Activated naive CD4-positive, alpha-beta T cell treated with anti-CD3 and anti-CD28 coated beads, Interleukin-2, amount 50 U/mL, for 72 hours (primary cell): ENCODE measurements around the gene SMAD9. TPM values are rescaled to one million over a fixed set of nuclear protein-coding genes. Genes with fewer than 3 reads are reported as not detected.

Experiments used
- ATAC-seq, 2 donors: fragments of 150-1000 bp; cut with Tn5 transposase; 2 replicates each; pipeline ENCODE4 v1.10.0; 2021; ENCODE audit warnings: mild to moderate bottlenecking in 2 of 2, moderate library complexity in 2 of 2
- DNase-seq, 2 donors: peaks; one replicate each; pipeline ENCODE4 v3.0.0; 2021 to 2022; ENCODE audit warnings: low spot score in 2 of 2
- H3K27ac Mint-ChIP-seq, 2 donors: one replicate each; pipeline ENCODE4 v1.8.0; 2022; ENCODE audit warnings: mild to moderate bottlenecking in 2 of 2, mixed read lengths in 2 of 2
- H3K36me3 Mint-ChIP-seq, 2 donors: one replicate each; pipeline ENCODE4 v1.8.0; 2022; ENCODE audit warnings: mixed read lengths in 2 of 2
- H3K9me3 Mint-ChIP-seq, 2 donors: one replicate each; pipeline ENCODE4 v1.8.0; 2022; ENCODE audit warnings: mixed read lengths in 2 of 2
- total RNA-seq, 2 donors: library from RNA; stranded (reverse); gene quantifications; one replicate each; pipeline ENCODE4 v1.2.3, GENCODE V29; 2022

SMAD9 gene
- total RNA-seq = under 1 TPM in 1 of 2 donors, not detected in 1; 0.80 TPM

DNA sequence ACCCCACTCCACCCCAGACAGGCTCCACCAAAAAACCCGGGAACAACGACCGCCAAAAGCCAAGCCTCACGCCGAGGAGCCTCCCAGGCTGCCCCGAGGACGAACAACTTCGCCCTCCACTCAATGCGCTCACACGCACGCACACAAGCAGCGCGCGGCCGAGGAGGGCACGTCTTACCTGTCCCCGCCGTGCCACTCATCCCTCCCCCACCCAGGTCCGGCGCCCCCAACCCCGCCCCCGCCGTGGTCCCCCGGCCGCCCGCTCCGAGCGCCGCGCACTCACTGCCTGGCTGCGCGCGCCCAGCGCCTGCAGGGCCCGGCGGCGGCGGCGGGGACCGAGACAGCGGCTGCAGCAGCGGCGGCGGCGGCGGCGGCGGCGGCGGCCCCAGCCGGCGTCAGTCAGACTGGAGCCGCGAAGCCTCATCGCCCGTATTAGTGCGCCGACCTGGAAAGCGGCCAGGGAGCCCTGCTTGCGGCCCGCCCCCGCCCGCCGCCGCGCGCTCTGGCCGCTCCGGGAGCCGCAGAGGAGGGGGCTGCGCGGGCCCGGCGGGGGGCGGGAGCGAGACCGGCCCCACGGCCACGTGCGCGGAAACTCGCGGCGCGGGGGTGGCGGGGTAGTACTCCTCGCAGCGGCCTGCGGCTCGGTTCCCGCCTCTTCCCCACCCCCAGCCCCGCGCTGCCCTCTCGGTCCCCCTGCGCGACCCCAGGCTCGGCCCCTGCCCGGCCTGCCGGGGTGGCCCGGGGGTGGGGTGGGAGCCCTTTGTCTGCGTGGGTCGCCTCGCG lies at the start of gene SMAD9:
SMAD9 (minus strand) TSS at position 406 of the 783 bp plus-strand sequence. CDS start 40,549 bp downstream, outside the sequence.
- ATAC-seq = peak; percentile 41 to 86
- no peak within 1 kb of the TSS for H3K27ac Mint-ChIP-seq
- no peaks in the 10 kb centered on the region for H3K9me3 Mint-ChIP-seq
- H3K36me3 Mint-ChIP-seq = no peaks in the 10 kb centered on the region
- peak in 1 of 2 donors; percentile 46 for DNase-seq

DNA sequence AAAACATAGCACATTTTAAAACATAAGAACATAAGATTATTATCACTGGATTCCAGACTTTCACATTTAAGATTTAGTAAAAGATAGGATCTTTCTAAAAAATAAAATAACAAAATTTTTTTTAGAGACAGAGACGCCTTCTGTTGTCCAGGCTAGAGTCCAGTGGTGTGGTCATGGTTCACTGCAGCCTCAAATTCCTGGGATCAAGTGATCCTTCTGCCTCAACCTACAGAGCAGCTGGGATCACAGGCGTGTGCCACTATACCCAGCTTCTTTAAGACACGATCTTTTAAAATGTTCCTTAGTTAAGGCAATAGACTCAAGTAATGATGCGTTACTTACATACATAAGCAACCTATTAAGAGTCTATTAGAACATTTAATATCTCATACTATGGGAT lies 46.4 kb upstream of the SMAD9 start:
- DNase-seq (no peak), ATAC-seq (no peak)
- peaks cover 13 to 18% of the 10 kb centered on the region in 2 donors for H3K36me3 Mint-ChIP-seq
- H3K27ac Mint-ChIP-seq = no peak overlapping the region
- no peaks in the 10 kb centered on the region for H3K9me3 Mint-ChIP-seq

DNA sequence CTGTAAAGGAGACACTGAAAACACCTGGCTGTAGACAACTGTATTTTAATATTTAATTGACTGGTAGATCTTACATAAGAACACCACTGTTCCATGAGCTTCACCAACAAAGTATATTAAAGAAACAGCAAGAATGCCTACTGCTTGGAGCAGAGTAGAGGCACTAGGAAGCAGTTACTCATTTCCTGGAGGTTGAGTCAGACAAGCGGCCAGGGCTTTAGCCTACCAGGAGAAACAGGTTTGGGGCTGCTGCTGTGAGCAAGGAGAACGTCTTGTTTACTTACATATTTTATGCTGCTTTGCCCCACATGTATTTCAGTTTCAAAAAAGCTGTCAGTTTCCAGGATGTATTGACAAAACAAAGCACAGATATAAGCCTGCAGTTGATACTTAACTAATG lies 45.7 kb upstream of the SMAD9 start:
- DNase-seq (no peak), ATAC-seq (peak; percentile 70 to 71)
- H3K36me3 Mint-ChIP-seq = peaks cover 13 to 18% of the 10 kb centered on the region in 2 donors
- H3K27ac Mint-ChIP-seq = peak overlapping the region in 1 of 2 donors; percentile 33
- H3K9me3 Mint-ChIP-seq = no peaks in the 10 kb centered on the region

DNA sequence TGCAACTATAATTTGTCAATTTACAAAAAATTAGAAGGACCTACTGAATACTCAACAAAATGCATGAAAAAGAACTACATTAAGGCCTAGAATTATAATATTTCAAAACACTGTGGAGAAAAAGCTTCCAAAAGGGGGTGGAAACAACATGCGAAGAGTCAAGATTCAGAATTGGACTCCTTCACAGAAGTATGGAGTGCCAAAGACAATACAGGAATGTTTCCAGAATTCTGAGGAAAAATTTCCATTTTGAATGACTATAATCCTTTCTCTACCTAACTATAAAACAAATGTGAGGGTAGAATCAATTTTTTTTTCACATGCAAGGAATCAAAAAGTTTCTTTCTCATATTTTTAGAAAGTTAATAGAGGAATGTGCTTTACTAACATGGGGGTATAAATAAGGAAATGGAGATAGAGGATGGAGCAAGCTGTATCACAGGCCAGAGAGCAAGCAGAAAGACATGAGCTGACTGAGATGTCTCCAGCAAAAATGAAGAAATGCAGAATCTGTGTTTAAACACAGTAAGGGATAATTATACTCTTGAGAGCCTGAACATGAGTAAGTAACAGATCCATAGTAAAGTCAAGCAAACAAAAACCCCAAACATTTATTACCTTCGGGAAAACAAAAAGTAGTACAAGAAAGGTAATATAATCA lies 39.5 kb upstream of the SMAD9 start:
- peaks cover 8 to 22% of the 10 kb centered on the region in 2 donors for H3K36me3 Mint-ChIP-seq
- ATAC-seq = no peak
- no peak overlapping the region for H3K27ac Mint-ChIP-seq

DNA sequence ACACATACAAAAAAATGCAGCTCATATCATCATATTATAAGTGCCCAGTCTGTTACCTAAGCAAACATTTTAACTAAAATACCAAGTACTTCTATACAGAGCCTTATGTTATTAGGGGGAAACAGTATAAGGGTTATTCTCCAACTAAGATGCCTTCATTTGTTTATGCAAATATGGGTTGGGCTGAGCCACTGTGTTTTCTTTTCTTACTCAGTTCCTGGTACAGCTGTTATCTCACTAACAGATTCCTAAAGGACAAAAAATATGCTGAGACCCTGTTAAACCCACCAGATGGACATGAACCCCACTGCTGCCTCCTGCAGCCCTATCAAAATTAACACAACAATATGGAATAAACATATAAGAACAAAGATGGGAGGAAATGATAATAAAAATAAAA lies 34.5 kb upstream of the SMAD9 start:
- DNase-seq (no peak), ATAC-seq (no peak)
- Mint-ChIP-seq H3K36me3 (peaks cover 0 to 25% of the 10 kb centered on the region in 2 donors), H3K27ac (peak overlapping the region in 1 of 2 donors; percentile 2), H3K9me3 (no peaks in the 10 kb centered on the region)

More for the DNA sequence above, 39.5 kb upstream of the SMAD9 start:
- DNase-seq = no peak
- H3K9me3 Mint-ChIP-seq = no peaks in the 10 kb centered on the region

DNA sequence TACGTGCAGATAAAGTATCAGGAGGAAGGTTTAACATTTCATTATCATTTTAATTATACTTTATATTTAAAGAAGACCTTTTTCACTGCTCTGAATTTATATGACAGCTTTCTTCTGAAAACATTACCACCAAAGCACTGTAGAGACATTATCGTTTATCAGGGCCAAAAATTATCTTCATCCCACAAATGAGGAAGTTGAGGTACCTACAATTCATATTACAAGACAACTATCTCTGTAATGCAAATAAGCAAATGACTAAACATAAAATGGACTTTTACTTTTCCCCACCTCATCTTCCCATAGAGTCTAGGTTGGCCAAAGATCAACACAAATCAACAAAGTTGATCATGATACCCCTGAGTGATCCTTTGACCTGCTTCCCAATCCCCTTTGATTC lies 30.9 kb upstream of the SMAD9 start:
- Mint-ChIP-seq H3K9me3 (no peaks in the 10 kb centered on the region), H3K27ac (no peak overlapping the region), H3K36me3 (peaks cover 13 to 33% of the 10 kb centered on the region in 2 donors)
- ATAC-seq = no peak
- no peak for DNase-seq

DNA sequence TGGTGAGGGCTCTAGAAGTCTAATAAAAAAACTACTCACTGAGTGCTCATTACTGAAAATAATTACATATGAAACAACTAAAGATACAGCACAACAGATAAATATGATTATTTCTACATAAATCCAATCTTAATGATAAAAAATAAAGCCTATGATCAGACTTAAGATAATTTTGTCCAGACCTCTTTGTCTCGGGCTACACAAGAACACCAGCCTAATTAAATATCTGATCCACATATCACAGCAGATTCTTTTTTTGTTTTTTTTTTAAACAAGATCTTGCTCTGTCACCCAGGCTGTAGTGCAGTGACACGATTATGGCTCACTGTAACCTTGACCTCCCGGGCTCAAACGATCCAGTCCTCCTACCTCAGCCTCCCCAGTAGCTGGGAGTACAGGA lies 30.3 kb upstream of the SMAD9 start:
- ATAC-seq = no peak
- H3K36me3 Mint-ChIP-seq = peaks cover 13 to 27% of the 10 kb centered on the region in 2 donors

DNA sequence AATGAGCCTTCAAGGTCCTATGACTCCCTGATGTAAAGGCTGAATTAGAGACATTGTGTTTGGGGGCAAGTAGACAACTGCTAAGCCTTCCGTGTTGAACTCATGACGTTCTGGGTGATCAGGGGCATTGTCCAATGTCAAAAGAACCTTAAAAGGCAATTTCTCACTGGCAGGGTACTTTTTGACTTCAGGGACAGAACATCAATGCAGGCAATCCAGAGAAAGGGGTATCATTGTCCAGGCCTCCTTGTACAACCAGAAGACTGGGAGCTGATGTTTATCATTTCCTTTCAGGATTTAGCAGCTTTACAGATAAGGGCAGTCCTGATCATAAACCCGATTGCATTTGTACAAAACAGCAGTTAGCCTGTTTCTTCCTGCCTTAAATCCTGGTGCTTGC lies 25.0 kb upstream of the SMAD9 start:
- Mint-ChIP-seq H3K9me3 (peaks cover 0 to 10% of the 10 kb centered on the region in 2 donors), H3K36me3 (peaks cover 10 to 13% of the 10 kb centered on the region in 2 donors), H3K27ac (no peak overlapping the region)
- ATAC-seq = no peak
- no peak for DNase-seq

More for the DNA sequence above, 30.3 kb upstream of the SMAD9 start:
- Mint-ChIP-seq H3K27ac (no peak overlapping the region), H3K9me3 (peaks cover 0 to 4% of the 10 kb centered on the region in 2 donors)
- DNase-seq = no peak

DNA sequence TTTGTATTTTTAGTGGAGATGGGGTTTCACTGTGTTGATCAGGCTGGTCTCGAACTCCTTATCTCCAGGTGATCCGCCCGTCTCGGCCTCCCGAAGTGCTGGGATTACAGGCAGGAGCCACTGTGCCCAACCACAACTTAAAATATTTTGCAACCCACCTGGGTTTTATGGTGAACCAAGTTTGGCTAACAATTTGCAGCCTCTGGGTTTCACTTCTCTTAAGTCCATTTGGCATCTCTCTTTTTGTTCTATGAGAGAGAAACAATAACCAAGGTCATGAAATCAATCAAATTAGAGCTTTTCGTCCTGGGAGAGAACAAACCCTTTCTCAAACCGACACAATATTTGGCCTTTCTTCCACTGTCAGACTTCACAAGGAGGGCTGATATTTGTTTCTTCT lies 5.6 kb upstream of the SMAD9 start:
- ATAC-seq (no peak), DNase-seq (no peak)
- Mint-ChIP-seq H3K36me3 (no peaks in the 10 kb centered on the region), H3K27ac (no peak overlapping the region), H3K9me3 (no peaks in the 10 kb centered on the region)

DNA sequence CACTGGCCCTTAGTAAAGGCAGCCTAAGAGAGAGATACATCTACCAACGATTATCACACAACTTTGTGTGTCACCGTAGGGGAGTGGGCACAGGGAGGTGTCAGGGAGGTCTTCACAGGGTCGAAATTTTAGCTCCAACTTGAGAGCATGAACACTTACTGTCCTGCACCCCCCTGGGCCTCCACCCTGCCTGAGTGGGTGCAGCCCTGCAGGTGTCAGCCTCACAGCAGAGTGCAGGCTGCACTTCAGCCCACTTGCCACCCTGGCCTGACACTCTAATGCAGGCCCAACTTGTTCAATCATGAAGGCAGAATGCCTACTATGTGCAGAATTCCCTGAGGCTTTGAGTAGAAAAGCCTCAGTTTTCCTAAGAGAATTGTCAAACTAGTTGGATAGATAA lies 4.0 kb upstream of the SMAD9 start:
- no peak for DNase-seq
- H3K27ac Mint-ChIP-seq = no peak overlapping the region
- no peaks in the 10 kb centered on the region for H3K36me3 Mint-ChIP-seq
- no peak for ATAC-seq
- H3K9me3 Mint-ChIP-seq = no peaks in the 10 kb centered on the region

DNA sequence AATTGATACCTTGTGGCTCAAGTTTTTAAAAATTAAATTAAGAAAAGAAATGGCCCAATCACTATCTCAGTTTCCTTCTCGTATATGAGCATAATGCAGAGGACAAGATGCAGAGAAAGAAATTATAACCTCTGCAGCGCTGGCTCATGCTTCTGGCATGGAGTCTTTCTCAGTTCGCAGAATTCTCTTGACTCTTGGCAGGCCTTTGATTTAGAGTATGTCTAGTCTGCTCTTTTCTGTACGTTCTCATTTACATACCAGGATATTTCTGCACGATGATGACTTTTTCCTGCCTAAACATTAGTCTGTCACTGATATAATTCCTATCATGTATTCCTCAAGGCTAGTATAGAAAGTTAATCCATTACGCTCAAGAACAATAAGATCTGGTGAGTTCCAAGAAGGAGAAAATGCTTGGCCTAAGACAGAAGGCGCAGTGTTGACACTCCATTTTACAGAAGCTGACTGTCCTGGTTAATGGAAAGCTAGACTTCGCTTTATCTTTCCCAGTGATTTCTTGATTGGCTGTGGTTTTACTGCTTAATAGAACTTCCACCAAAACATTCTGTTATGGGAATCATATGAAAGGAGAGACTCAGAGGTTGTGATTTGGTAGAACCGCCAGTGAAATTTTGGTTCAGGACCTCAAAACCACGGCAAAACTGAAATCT lies 1.7 kb upstream of the SMAD9 start:
- no peaks in the 10 kb centered on the region for H3K9me3 Mint-ChIP-seq
- H3K36me3 Mint-ChIP-seq = no peaks in the 10 kb centered on the region
- no peak for DNase-seq

DNA sequence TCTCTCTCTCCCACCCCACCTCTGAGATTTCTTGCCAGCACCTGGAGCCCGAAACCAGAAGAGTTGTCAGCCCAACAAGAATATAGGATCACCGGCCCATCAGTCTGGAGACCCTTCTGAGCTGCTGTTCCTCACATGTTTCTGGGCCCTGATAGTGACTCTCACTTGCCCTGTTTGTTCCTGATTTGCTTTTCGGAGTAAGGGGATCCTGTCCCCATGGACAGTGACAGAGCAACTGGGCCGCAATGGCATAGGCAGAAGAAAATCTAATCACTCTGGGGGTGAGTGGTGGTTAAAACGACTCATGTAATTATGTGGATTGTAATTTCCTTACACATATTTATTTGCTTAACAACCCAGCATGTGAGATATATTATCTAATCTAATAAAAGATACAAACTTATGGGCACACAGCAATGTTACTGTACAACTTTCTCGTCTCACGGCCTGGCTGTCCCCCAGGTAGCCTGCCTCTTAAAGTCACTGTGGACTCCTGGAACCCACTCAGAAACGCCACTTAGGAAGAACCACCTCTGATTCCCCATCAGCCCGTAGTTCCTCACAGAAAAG lies 663 bp upstream of the SMAD9 start:
- H3K9me3 Mint-ChIP-seq = no peaks in the 10 kb centered on the region
- no peak for DNase-seq
- H3K36me3 Mint-ChIP-seq = no peaks in the 10 kb centered on the region
- H3K27ac Mint-ChIP-seq = no peak overlapping the region
- no peak for ATAC-seq

More for the DNA sequence above, 1.7 kb upstream of the SMAD9 start:
- no peak overlapping the region for H3K27ac Mint-ChIP-seq
- no peak for ATAC-seq

DNA sequence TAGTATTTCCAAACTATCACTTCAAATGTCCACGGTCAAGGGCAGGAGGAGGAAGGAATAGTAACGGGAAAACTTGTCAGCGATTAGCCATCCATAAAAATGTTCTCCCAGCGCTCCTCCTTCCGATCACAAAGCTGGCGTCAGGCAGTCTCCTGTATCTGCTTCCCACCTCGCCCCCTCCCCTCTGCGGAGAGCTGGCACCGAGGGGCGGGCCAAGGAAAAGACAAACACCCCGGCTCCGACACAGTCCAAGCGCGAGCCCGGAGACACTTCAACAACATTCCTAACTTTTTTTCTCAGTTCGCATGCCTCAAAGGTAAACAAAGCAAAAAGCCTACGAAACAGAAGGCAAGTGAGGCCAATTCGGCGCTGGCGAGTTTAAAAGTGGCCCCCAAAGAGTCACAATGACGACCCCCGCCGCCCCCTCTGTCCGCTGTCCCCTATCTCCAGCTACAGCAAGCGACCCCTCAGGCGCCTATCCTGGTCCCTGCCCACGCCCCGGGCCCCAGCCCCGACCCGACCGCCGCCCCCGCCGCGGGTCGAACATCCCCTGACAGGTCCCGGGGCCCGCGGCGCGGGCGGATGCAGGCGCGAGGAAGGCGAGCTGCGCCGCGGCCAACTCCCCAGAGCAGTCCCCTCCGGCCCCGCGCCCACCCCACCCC lies 736 bp downstream of the SMAD9 start:
- ATAC-seq = peak in 1 of 2 donors; percentile 59
- Mint-ChIP-seq H3K36me3 (no peaks in the 10 kb centered on the region), H3K27ac (no peak overlapping the region), H3K9me3 (no peaks in the 10 kb centered on the region)
- DNase-seq = peak in 1 of 2 donors; percentile 21

DNA sequence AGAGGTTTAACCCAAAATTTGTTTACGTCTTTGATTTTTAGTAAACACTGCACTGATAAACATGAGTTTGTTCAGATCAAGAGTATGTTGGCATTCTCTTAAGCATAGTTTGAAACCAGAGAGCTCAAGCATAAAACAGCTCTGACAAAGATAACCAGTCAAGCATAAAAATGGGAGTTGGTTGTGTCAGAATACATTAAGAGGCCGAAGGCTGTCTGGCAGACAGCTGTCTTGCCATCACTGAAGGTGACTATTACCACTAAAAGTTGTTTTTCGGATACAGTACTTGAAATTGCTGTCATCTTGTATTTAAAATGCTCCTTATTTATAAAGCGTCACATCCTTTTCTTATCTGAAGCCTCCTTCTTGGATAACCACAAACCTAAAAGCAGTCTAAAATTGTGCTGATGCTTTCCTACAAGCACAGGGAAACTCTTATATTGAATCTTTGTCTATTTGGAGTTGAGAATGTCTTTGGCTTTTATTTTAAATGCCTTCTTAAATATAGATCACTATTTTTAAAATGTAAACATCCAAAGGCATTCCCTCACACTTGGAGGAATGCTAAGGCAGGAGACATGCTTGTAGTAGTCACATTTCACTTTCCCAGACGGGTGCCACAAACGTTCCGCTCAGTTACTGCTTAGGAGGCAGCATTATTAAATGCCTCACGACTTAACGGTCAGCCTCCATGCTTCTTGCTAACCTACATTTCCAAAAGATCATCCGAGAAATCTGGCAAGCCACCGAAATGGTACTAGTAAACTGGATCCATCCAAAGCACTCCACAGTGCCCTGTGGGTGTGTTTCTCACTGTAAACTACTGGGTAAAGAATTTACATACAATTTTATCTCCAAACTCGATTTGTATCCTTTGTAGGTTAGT lies 1.5 kb downstream of the SMAD9 start:
- DNase-seq (no peak), ATAC-seq (no peak)
- no peak overlapping the region for H3K27ac Mint-ChIP-seq
- H3K36me3 Mint-ChIP-seq = no peaks in the 10 kb centered on the region
- H3K9me3 Mint-ChIP-seq = no peaks in the 10 kb centered on the region

DNA sequence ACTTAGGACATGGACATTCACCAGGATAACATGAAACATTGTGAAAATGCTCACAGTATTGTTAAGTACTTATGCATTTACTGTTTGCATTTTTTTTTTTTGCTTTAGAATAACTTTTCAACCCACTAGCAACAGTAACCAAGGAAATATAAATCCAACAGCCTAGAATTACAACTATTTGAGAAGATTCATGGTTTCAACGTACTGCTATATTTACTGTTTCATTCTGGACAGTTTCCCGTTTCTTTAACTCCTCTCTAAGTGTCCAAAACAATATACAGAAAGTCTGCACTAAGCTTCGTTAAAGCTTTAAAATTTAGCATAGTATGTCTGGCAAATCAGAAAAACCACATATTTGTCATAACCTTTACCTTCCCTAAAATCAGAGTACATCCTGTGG lies 2.7 kb downstream of the SMAD9 start:
- Mint-ChIP-seq H3K9me3 (no peaks in the 10 kb centered on the region), H3K27ac (no peak overlapping the region), H3K36me3 (no peaks in the 10 kb centered on the region)
- no peak for ATAC-seq
- DNase-seq = no peak
